A549 (cell line): ENCODE data around the gene SLC38A4. TPM values are rescaled to one million over a fixed set of nuclear protein-coding genes. Genes with fewer than 3 reads are reported as not detected.

Experiments
- ATAC-seq, 2 experiments: fragments of 200-7000 bp in 1 of 2; fragments of >200 bp in 1 of 2; cut with Nextera tagmentation in 1 of 2; cut with Tn5 transposase in 1 of 2; 3 replicates each; pipeline versions ENCODE4 v1.8.0 to v1.9.1; 2018 to 2020; ENCODE audit warnings: mild to moderate bottlenecking in 1 of 2, moderate library complexity in 1 of 2
- CTCF ChIA-PET: fragments of 300-600 bp; sonication (Branson Sonifier 250); formaldehyde crosslinking; extraction: SDS; loops from one replicate; lab custom pipeline; 2021; ENCODE audit warnings: antibody characterized with exemption, inconsistent platforms; lab: Yijun Ruan, JAX
- POLR2A ChIA-PET: fragments of 350-600 bp; formaldehyde crosslinking; extraction: SDS; loops from one replicate; lab custom pipeline; 2021; ENCODE audit warnings: antibody characterized with exemption, inconsistent platforms; lab: Yijun Ruan, JAX
- DNase-seq, 2 experiments: peaks; one replicate each; pipeline versions ENCODE4 v3.0.0 to v3.0.0-alpha.2; 2011 to 2016; ENCODE audit warnings: low read depth in 1 of 2, low spot score in 1 of 2
- FAIRE-seq: peaks from 2 replicates; lab custom pipeline; 2011; peaks lifted over from hg19 to GRCh38; lab: Jason Lieb, UNC
- H3K27ac ChIP-seq, 2 experiments: fragments of >200 bp; sonication (Bioruptor Twin); formaldehyde crosslinking; 3 replicates each; pipeline ENCODE4 v1.5.1; 2016 to 2017
- H3K4me1 ChIP-seq: fragments of >200 bp; sonication (Bioruptor Twin); formaldehyde crosslinking; 3 replicates; pipeline ENCODE4 v1.6.1; 2016
- H3K4me2 ChIP-seq: fragments of >200 bp; sonication (Bioruptor Twin); formaldehyde crosslinking; 3 replicates; pipeline ENCODE4 v1.6.1; 2016
- H3K4me3 ChIP-seq: fragments of >200 bp; sonication (Bioruptor Twin); formaldehyde crosslinking; 3 replicates; pipeline ENCODE4 v1.5.1; 2016
- H3K9me3 ChIP-seq: fragments of >200 bp; sonication (Bioruptor Twin); formaldehyde crosslinking; 3 replicates; pipeline ENCODE4 v1.6.1; 2016
- CEBPB ChIP-seq, 2 experiments: fragments of >200 bp in 1 of 2; sonication (Bioruptor Twin) in 1 of 2; formaldehyde crosslinking in 1 of 2; IDR thresholded peaks; 2 replicates each; pipeline ENCODE4 v1.6.1; 2012 to 2016
- CHD2 ChIP-seq: fragments of 150-350 bp; IDR thresholded peaks from 2 replicates; pipeline ENCODE4 v1.6.1; 2014; ENCODE audit warnings: low read length; ENCODE audit not compliant: partially characterized antibody
- CHD4 ChIP-seq: fragments of 200-600 bp; sonication (generic); IDR thresholded peaks from 2 replicates; pipeline ENCODE4 v1.6.1; 2016; ENCODE audit warnings: antibody characterized with exemption, mild to moderate bottlenecking, borderline replicate concordance
- EP300 ChIP-seq, 2 experiments: fragments of >200 bp; sonication (Bioruptor Twin); formaldehyde crosslinking; IDR thresholded peaks; 2 replicates in 1 of 2; 3 replicates in 1 of 2; pipeline ENCODE4 v1.6.1; 2016 to 2017
- HEYL ChIP-seq: fragments of 250-450 bp; sonication (Bioruptor Pico); IDR thresholded peaks from 2 replicates; pipeline ENCODE4 v1.8.0; 2021; ENCODE audit warnings: mild to moderate bottlenecking, moderate library complexity
- HOXA7 ChIP-seq: fragments of 250-450 bp; sonication (Bioruptor Pico); IDR thresholded peaks from 2 replicates; pipeline ENCODE4 v1.5.0; 2020; ENCODE audit warnings: mild to moderate bottlenecking, moderate library complexity
- KDM5A ChIP-seq: fragments of 200-600 bp; sonication (generic); IDR thresholded peaks from 2 replicates; pipeline ENCODE4 v1.6.1; 2016; ENCODE audit warnings: antibody characterized with exemption, mild to moderate bottlenecking
- NFE2L2 ChIP-seq: fragments of 150-350 bp; conservative IDR thresholded peaks from 2 replicates; pipeline ENCODE4 v1.6.1; 2014; ENCODE audit warnings: low read length
- NR3C1 ChIP-seq: fragments of >200 bp; sonication (Bioruptor Twin); formaldehyde crosslinking; IDR thresholded peaks from 3 replicates; pipeline ENCODE4 v1.6.1; 2017
- PHF8 ChIP-seq: fragments of 200-600 bp; sonication (generic); IDR thresholded peaks from 2 replicates; pipeline ENCODE4 v1.6.1; 2016; ENCODE audit warnings: low read depth, mild to moderate bottlenecking, antibody characterized with exemption, moderate library complexity, borderline replicate concordance
- RAD21 ChIP-seq, 2 experiments: fragments of >200 bp in 1 of 2; sonication (Bioruptor Twin) in 1 of 2; formaldehyde crosslinking in 1 of 2; IDR thresholded peaks in 1 of 2; conservative IDR thresholded peaks in 1 of 2; 2 replicates in 1 of 2; 3 replicates in 1 of 2; pipeline ENCODE4 v1.6.1; 2012 to 2018; ENCODE audit warnings: inconsistent platforms in 1 of 2
- RCOR1 ChIP-seq: fragments of 150-350 bp; IDR thresholded peaks from 2 replicates; pipeline ENCODE4 v1.6.1; 2014; ENCODE audit warnings: antibody characterized with exemption, low read length, low read depth
- TP53 ChIP-seq: fragments of 250-450 bp; sonication (Bioruptor Pico); IDR thresholded peaks from 2 replicates; pipeline ENCODE4 v1.5.0; 2021; ENCODE audit warnings: mild to moderate bottlenecking, moderate library complexity
- ZSCAN20 ChIP-seq: fragments of 250-450 bp; sonication (Bioruptor Pico); IDR thresholded peaks from 2 replicates; pipeline ENCODE4 v1.8.0; 2022; ENCODE audit warnings: mild to moderate bottlenecking, moderate library complexity
- WGBS: methylation state at CpG from one replicate; pipeline ENCODE4 v1.1.6; 2017; ENCODE audit errors: missing lambda C conversion rate; 5-methylcytosine and 5-hydroxymethylcytosine counted together
- polyA plus RNA-seq, 4 experiments: library from polyadenylated mRNA; depleted of rRNA in 3 of 4; stranded (reverse); fragments of >200 nt; fragmentation: RNase III in 1 of 4; extraction: RNeasy Plus Mini Kit Qiagen cat#74134 plus additional on column Dnase treatment in 1 of 4; gene quantifications; 2 replicates in 3 of 4; 3 replicates in 1 of 4; pipeline ENCODE4 v1.2.3, GENCODE V29; 2011 to 2017
- TF ChIP-seq, protein P1 (sequence below): fragments of 150-350 bp; IDR thresholded peaks from 2 replicates; pipeline ENCODE4 v1.6.1; 2014; ENCODE audit warnings: low read depth, mild to moderate bottlenecking, low read length
- TF ChIP-seq, protein P2 (sequence below): fragments of 250-450 bp; sonication (Bioruptor Pico); IDR thresholded peaks from 2 replicates; pipeline ENCODE4 v1.5.0; 2020; ENCODE audit warnings: low read depth, mild to moderate bottlenecking, moderate library complexity
- TF ChIP-seq, protein P3 (sequence below): IDR thresholded peaks from 2 replicates; pipeline ENCODE4 v1.6.1; 2012; ENCODE audit warnings: low read depth, borderline replicate concordance
- TF ChIP-seq, protein P4 (sequence below): fragments of 200-600 bp; sonication (generic); IDR thresholded peaks from 2 replicates; pipeline ENCODE4 v1.6.1; 2016; ENCODE audit warnings: antibody characterized with exemption, mild to moderate bottlenecking, moderate library complexity
- TF ChIP-seq, protein P5 (sequence below): fragments of >200 bp; sonication (Bioruptor Twin); formaldehyde crosslinking; IDR thresholded peaks from 2 replicates; pipeline ENCODE4 v1.6.1; 2016
- TF ChIP-seq, protein P6 (sequence below): fragments of >200 bp; sonication (Bioruptor Twin); formaldehyde crosslinking; IDR thresholded peaks from 3 replicates; pipeline ENCODE4 v1.6.1; 2016
- TF ChIP-seq, protein P7 (sequence below): IDR thresholded peaks from 2 replicates; pipeline ENCODE4 v1.6.1; 2012

The SLC38A4 gene
- polyA plus RNA-seq, 2 of the 4 experiments (the other 2 are of a cell fraction), result 0.09 to 0.30 TPM

DNA sequence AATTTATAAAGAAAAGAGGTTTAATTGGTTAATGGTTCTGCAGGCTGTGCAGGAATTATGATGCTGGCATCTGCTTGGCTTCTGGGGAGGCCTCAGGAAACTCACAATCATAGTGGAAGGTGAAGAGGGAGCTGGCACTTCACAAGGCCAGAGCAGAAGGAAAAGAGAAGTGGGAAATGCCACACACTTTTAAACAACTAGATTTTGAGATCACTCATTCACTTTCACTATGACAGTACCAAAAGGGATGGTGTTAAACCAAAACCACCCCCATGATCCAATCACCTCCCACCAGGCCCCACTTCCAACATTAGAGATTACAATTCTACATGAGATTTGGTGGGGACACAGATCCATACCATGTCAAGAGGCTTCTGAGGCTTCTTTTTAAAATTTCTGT, 62.6 kb downstream of the SLC38A4 start:
- H3K4me1 ChIP-seq, result no peaks in the 10 kb centered on the region
- H3K9me3 ChIP-seq, result no peaks in the 10 kb centered on the region; the same call in 2 of the 3 replicates
- no peak overlapping the region for H3K27ac ChIP-seq
- POLR2A ChIA-PET, result no interaction called here
- no peak overlapping the region for H3K4me3 ChIP-seq
- TF ChIP-seq, protein P1, sequence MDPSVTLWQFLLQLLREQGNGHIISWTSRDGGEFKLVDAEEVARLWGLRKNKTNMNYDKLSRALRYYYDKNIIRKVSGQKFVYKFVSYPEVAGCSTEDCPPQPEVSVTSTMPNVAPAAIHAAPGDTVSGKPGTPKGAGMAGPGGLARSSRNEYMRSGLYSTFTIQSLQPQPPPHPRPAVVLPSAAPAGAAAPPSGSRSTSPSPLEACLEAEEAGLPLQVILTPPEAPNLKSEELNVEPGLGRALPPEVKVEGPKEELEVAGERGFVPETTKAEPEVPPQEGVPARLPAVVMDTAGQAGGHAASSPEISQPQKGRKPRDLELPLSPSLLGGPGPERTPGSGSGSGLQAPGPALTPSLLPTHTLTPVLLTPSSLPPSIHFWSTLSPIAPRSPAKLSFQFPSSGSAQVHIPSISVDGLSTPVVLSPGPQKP, result no peak
- no peak overlapping the region for H3K4me2 ChIP-seq
- ATAC-seq, result no peak
- FAIRE-seq, result no peak
- CTCF ChIA-PET, result no interaction called here
- DNase-seq, result no peak

DNA sequence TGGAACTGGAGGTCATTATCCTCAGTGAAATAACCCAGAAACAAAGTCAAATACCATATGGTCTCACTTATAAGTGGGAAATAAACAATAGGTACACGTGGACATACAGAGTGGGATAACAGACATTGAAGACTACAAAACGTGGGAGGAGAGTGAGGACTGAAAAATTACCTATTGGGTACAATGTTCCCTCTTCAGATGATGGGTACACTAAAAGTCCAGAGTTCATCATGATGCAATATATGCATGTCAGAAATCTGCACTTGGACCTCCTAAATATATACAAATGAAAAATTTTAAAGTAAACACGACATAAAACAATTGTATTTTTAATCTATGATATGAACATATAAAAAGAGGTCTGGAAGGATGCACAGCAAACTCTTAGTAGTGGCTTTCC, 71.2 kb downstream of the SLC38A4 start:
- CTCF ChIA-PET, result no interaction called here
- POLR2A ChIA-PET, result no interaction called here
- no peak for ATAC-seq
- no peak for DNase-seq
- Histone ChIP-seq H3K27ac (no peak overlapping the region), H3K4me1 (no peaks in the 10 kb centered on the region), H3K9me3 (peaks cover 1% of the 10 kb centered on the region; the same call in 2 of the 3 replicates), H3K4me2 (no peak overlapping the region), H3K4me3 (no peak overlapping the region)
- 2% methylated on average over 3 of the region's 3 CpGs for WGBS
- FAIRE-seq, result no peak
- TF ChIP-seq ZSCAN20 (CRISPR knock-in tag) (no peak), CHD2 (no peak), NFE2L2 (no peak), PHF8 (no peak), HEYL (no peak), KDM5A (no peak), CEBPB (IDR thresholded peaks at IDR 0.05) (no peak), EP300 (IDR thresholded peaks at IDR 0.05) (no peak), NR3C1 (no peak), RAD21 (conservative IDR thresholded peaks at IDR 0.05 in 1 of 2, IDR thresholded peaks at IDR 0.05 in 1 of 2) (no peak), RCOR1 (no peak), TP53 (CRISPR knock-in tag) (no peak), CHD4 (no peak), HOXA7 (CRISPR knock-in tag) (no peak)
- TF ChIP-seq, protein P2, sequence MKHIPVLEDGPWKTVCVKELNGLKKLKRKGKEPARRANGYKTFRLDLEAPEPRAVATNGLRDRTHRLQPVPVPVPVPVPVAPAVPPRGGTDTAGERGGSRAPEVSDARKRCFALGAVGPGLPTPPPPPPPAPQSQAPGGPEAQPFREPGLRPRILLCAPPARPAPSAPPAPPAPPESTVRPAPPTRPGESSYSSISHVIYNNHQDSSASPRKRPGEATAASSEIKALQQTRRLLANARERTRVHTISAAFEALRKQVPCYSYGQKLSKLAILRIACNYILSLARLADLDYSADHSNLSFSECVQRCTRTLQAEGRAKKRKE (CRISPR knock-in tag), result no peak
- TF ChIP-seq, protein P3, sequence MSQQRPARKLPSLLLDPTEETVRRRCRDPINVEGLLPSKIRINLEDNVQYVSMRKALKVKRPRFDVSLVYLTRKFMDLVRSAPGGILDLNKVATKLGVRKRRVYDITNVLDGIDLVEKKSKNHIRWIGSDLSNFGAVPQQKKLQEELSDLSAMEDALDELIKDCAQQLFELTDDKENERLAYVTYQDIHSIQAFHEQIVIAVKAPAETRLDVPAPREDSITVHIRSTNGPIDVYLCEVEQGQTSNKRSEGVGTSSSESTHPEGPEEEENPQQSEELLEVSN, result no peak
- TF ChIP-seq, protein P4, sequence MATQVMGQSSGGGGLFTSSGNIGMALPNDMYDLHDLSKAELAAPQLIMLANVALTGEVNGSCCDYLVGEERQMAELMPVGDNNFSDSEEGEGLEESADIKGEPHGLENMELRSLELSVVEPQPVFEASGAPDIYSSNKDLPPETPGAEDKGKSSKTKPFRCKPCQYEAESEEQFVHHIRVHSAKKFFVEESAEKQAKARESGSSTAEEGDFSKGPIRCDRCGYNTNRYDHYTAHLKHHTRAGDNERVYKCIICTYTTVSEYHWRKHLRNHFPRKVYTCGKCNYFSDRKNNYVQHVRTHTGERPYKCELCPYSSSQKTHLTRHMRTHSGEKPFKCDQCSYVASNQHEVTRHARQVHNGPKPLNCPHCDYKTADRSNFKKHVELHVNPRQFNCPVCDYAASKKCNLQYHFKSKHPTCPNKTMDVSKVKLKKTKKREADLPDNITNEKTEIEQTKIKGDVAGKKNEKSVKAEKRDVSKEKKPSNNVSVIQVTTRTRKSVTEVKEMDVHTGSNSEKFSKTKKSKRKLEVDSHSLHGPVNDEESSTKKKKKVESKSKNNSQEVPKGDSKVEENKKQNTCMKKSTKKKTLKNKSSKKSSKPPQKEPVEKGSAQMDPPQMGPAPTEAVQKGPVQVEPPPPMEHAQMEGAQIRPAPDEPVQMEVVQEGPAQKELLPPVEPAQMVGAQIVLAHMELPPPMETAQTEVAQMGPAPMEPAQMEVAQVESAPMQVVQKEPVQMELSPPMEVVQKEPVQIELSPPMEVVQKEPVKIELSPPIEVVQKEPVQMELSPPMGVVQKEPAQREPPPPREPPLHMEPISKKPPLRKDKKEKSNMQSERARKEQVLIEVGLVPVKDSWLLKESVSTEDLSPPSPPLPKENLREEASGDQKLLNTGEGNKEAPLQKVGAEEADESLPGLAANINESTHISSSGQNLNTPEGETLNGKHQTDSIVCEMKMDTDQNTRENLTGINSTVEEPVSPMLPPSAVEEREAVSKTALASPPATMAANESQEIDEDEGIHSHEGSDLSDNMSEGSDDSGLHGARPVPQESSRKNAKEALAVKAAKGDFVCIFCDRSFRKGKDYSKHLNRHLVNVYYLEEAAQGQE, result no peak
- TF ChIP-seq, protein P5, sequence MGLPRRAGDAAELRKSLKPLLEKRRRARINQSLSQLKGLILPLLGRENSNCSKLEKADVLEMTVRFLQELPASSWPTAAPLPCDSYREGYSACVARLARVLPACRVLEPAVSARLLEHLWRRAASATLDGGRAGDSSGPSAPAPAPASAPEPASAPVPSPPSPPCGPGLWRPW, result no peak
- TF ChIP-seq, protein P6, sequence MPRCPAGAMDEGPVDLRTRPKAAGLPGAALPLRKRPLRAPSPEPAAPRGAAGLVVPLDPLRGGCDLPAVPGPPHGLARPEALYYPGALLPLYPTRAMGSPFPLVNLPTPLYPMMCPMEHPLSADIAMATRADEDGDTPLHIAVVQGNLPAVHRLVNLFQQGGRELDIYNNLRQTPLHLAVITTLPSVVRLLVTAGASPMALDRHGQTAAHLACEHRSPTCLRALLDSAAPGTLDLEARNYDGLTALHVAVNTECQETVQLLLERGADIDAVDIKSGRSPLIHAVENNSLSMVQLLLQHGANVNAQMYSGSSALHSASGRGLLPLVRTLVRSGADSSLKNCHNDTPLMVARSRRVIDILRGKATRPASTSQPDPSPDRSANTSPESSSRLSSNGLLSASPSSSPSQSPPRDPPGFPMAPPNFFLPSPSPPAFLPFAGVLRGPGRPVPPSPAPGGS, result no peak
- TF ChIP-seq, protein P7, sequence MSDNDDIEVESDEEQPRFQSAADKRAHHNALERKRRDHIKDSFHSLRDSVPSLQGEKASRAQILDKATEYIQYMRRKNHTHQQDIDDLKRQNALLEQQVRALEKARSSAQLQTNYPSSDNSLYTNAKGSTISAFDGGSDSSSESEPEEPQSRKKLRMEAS, result no peak
- TF ChIP-seq, all 56 proteins: peak for 0
